ENCODE results near the gene ZFR2.

Gene ZFR2

DNA sequence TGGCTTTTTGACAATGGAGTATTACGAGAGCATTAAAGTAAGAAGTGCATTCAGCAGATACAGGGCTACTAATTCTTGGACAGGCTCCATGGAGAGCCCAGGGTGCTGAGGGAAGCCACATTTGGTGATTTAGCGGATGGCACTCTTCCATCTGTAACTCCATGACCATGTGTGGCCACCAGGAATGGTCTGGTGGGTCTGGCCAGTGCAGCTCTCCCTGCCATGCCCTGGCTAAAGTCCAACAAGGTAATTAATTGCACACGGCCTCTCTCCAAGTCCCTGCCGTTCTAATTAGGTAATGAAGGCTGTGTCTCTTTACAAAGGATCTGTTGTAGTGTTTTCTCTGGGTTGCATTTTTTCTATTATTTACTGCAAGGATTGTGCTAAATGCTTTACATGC, 4.3 kb upstream of the ZFR2 start:
- no peak for DNase-seq

DNA sequence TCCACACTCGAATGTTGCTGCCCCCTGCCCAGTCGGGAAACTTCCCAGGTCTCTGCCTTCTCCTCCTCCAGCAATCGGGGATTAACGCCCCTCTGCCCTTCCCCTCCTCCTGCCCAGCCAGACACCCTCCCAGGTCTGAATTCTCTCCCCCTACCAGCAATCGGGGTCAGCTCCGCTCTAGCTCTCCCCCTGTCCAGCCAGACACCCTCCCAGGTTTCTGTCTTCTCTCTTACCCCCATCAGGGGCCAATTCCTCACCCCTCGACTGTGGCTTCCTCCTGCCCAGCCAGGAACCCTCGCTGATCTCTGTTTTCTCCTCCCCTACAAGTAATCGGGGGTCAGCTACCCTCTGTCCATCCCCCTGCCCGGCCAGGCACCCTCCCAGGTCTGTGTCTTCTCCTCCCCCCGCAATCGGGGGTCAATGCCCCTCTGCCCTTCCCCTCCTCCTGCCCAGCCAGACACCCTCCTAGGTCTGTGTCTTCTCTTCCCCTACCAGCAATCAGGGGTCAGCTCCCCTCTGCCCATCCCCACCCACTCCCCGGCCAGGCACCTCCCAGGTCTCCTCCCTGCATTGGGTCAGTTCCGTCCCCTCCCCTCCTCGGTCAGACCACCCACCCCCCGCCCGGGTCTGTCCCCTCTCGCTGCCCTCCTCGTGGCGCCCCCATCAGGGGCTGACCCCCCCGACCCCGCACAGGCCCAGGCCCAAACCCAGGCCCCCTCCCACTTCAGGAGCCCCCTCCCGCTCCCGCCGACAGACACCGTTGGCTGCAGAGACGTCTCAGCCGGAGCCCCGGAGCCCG, 668 bp downstream of the ZFR2 start:
- DNase-seq: no peak

DNA sequence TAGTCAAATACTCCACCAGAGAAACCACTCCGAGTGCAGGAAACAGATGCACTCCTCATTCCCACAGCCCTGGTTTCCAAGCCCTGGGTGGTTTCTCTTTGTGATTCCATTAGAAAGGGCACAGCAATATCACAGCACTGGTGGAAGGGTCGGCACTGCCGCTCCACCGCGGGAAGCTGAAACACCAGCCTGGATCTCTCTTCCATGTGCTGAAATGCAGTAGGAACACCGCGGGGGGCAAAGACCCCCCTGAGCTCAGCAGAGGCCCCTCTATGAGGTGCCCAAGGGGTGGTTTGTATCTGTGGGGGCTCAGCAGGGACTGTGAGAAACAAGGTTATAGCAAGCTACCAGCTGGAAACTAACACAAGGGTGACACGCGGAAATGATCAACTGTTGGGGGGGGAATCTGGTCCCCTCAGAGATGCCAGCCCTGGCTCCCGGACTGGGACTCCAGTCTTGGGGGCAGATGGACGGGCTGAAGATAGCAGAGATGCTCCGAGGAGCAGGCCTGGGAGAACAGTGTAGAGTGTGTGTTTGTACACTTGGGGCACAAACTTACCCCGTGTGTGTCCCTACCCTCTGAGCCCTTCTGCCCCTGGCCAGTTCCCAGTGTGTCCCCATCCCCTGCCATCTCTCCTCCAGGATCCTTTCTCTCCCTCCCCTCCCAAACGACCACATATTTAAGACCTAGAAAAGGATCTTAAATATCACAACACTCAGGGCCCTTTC, 1.8 kb downstream of the ZFR2 start:
- DNase-seq: no peak

DNA sequence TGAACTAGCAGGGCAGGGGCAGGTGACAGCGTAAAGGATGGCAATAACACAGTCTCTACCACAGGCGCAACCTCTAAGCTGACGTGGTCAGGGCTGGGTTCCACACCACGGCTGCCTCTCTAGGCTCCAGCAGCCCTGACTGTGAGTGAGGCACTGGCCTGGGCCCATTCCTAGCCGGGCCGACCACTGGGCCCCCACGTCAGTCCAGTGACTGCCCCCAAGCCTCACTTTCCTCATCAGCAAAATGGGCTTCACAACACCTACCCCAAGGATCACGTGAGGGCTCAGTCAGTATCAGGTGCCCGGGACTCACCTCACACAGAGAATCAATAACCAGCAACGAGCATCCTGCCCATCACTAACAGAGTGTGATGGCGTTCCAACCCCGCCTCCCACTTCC, 5.2 kb downstream of the ZFR2 start:
- no peak for DNase-seq

DNA sequence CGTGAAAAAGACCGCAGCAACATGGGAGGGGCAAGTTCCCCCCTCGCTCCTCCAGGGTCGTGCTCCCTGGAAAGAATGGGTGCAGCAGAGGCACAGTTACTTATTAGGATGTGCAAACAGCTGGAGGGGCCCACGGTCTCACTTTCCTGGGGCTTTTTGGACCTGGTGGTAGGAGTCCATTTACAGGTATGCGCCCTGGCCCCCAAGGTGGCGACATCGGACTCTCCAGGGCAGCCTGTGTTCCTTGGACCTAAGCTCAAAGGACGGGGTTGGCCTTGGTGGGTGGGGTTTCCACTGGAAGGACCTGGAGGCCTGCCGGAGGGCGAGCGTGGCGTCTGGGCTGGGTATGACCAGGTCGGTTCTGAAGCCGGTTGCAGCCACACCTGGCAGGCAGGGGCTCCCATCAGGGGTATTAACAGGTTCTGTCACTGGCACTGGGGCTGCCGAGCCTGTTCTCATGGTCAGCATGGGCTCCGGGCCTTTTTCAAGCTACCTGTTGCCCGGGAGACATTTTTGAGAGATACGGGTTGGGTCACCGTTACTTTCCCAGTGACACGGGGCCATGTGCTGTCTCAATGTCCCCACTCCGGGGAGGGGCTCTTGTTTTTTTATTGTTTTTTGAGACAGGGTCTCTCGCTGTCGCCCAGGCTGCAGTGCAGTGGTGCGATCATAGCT, 5.9 kb downstream of the ZFR2 start:
- DNase-seq: no peak

DNA sequence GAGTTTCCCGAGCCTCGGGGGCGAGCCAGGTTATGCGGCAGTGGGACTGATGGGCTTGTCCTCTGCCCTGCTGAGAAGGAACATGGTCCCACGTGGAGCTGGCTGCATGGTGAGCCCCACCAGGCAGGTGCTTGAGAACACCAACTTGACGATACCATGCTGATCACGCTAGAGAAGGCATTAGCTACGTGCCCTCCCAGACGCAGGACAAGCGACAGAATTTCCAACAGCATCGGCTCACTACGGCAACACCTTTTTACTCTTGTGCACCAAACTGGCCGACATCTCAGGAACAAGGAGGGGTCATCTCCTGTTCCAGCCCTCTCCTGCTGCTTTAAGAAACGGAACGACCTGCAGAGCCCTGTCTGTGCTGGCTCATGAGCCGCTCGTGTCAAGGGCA, 8.3 kb downstream of the ZFR2 start:
- no peak for DNase-seq

DNA sequence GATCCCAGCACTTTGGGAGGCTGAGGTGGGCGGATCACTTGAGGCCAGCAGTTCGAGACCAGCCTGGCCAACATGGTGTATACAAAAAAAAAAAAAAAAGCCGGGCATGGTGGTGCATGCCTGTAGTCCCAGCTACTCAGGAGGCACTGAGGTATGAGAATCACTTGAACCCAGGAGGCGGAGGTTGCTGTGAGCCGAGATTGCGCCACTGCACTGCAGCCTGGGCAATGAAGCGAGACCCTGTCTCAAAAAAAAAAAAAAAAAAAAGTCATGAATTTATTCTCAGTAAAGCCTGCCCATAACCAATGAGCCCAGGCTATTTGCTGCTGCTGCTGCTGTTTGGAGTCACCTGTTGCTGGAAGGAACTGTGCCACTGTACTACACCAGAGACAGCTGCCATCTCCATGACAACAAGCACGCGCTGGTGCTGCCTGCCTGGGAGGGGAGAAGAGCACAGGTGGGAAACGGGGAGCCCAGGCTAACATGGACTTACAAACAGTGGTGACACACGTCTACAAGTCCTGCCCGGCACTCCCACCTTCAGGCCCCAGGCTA, 11.3 kb downstream of the ZFR2 start:
- no peak for DNase-seq

DNA sequence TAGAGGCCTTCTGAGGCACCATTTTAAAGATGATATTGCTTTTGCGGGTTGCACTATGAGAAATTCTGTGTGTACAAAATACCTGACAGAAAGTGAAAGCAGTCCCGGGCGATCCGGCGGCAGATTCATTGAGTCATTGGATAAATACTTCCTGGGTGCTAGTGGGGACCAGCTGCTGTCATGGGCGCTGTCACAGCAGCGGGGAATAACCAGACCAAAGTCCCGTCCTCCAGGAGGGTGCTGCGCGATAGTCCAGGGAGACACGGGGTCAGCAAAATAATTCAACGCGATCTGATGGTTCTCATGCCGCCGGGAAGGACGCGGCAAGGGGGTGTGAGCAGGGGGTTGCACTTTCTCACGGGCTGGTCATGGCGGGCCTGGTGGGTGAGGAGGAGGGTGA, 13.5 kb downstream of the ZFR2 start:
- DNase-seq: no peak

DNA sequence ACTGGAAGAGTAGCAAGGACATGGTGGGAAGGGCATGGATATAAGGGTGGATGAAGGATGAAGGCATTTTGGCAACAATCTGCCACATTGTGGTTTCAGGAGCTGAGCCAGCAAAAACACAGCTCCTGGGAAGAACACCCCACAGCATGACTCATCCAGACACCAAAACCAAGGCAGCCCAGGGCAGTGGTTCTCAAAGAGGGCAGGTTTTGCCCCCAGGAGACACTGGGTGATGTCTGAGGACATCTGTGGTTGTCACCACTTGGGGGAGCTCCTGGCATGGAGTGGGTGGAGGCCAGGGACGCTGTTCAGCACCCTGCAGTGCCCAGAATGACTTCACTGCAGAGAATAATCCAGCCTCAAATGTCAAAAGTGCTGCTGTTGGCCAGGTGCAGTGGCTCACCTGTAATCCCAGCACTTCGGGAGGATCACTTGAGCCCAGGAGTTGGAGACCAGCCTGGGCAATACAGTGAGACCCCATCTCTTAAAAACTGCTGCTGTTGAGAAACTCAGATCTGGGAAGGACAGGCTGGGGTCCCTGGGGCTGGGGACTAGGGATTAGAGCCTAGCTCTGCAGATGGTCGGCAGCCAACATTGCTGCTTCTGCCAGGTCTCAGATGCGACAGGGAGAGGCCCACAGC, 16.1 kb downstream of the ZFR2 start:
- DNase-seq: peak; percentile 71

DNA sequence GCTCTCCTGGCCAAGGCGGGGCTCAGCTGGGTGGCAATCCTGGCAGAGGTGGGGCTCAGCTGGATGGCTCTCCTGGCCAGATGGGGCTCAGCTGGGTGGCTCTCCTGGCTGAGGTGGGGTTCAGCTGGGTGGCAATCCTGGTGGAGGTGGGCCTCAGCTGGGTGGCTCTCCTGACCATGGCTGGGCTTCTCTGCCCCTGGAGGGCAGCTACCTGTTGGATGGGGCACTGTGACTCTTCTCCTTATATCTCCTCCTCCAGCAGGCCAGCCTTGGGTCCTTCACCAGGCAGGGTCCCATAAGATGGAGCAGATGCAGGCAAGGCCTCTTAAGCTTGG, 16.7 kb downstream of the ZFR2 start:
- no peak for DNase-seq

DNA sequence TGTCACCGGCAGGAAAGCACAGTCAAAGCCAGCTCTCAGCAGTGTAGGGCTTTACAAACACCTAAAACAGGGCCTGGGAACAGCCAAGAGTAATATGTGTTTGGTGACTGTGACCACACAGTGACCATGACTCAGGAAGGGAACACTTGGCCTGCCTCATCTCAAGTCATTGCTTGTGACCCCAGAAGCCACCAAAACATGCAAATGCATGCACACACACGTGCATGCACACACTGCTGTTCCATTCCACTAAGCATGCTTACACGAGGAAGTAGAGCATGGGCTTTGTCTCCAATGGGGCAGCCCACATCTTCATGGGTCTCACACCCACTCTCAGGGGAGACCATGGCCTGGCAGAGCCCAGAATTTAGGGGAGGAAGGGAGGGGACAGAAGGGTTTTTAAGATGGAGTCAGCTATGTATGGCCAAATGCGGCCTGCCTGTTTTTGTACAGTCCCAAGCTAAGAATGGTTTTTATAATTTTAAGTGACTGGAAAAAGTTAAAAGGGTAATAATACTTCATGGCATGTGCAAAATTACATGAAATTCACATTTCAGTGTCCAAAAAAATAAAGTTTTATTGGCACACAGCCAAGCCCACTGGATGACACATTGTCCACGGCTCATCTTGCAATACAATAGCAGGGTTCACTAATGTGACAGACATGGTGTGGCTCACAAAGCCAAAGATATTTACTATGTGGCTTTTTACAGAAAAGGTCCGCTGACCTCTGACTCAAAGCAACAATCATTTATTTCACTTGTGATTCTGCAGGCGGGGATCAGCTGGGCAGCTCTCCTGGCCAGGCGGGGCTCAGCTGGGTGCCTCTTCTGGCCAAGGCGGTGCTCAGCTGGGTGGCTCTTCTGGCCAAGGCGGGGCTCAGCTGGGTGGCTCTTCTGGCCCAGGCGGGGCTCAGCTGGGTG, 17.3 kb downstream of the ZFR2 start:
- DNase-seq: no peak

DNA sequence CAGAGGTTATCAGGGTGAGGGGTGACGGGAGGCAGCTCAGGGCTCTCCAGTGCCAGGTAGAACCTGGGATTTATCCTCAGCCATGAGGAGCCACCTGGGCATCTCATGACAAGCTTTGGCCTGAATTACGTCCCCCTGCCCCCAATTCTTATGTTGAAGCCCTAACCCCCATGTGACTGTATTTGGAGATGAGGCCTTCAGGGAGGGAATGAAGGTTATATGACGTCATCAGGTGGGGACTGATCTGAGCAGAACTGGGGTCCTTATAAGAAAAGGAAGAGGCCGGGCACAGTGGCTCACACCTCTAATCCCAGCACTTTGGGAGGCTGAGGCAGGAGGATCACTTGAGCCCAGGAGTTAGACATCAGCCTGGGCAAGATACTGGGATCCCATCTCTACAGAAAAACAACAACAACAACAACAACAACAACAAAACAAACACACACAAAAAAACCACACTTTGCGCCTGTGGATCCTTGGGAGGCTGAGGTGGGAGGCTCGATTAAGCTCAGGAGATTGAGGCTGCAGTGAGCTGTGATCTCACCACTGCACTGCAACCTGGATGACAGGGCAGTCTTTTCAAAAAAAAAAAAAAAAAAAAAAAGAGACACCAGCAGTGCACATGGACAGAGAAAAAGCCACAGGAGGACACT, 18.4 kb downstream of the ZFR2 start:
- DNase-seq: no peak

DNA sequence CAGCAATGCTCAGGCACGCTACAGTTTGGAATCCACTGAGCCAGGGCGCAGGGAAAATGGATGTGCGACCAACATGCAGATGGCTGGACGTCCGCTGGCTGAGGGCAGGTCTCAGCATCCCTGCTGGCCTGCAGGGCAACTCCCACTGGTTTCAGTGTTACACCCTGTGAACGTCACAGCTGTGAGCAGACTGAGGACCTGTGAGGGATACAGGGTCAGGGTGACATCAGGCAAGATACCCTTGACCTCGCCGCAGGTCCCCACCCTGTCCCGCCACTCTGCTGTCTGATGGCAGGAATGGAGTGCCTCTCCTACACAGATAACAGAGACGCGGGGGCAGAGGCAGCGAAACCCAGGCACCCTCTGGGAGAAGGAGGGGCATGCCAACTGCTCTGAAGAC, 19.1 kb downstream of the ZFR2 start:
- no peak for DNase-seq

DNA sequence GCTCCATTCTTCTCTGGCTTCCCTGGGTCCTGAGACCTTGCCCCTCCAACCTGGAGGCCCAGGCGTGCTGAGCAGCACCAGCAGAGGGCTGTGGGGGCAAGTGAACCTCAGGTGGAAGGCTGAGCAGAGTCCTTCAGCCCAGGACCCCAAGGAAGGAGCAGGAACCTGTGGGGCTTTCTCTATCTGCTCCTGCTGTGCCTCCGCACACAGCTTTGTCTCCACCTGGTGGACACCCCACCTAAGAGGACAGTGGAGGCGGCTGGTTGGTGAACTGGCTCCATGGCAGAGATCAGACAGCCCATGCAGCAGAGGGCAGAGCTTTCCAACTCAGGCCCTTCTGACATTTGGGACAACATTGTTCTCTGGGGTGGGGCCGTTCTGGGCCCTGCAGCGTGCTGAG, 19.7 kb downstream of the ZFR2 start:
- DNase-seq: no peak

DNA sequence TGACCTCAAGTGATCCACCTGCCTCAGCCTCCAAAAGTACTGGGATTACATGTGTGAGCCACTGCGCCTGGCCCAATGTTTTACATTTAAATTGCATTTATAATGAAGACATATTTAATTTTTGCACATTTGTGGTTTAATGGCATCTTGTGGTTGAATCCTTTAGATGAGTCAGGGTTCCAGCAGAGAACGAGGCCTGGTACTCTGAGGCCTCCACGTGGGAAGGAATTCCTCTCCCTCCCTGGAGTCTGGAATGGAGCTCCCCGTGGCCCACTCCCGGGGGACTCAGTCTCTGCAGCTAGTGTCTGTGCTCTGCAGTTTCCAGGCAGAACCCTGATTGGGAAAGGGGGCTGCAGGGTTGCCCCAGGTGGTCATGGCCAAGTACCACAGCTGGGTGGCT, 24.2 kb downstream of the ZFR2 start:
- DNase-seq: peak; percentile 42

DNA sequence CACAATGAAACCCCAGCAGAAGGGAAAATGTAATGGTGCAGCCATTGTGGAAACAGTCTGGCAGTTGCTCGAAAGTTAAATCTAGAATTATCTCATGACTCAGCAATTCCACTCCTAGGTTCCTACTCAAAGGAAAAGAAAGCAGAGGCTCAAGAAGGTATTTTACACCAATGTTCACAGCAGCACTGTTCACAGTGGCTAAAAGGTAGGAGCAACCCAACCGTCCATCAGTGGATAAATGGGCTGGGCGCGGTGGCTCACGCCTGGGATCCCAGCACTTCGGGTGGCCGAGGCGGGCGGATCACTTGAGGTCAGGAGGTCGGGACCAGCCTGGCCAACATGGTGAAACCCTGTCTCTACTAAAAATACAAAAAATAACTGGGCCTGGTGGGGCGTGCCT, 25.9 kb downstream of the ZFR2 start:
- DNase-seq: no peak

DNA sequence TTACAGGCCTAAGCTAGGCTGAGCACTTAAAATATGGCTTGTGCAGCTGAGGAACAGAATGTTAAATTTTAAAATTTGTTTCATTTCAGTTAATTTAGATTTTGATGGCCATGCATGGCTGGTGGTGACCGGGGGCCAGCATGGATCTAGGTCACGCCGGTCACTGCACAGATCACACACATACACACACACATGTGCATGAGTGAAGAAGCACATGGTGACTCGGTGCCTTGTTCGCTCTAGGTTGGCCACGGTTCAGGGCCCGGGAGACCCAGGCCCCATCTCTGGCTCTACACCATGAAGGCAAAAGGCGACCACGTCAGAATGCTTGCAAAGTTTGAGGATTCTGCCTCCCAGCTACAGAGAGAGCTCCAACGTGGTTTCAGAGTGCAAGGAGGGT, 28.0 kb downstream of the ZFR2 start:
- no peak for DNase-seq

DNA sequence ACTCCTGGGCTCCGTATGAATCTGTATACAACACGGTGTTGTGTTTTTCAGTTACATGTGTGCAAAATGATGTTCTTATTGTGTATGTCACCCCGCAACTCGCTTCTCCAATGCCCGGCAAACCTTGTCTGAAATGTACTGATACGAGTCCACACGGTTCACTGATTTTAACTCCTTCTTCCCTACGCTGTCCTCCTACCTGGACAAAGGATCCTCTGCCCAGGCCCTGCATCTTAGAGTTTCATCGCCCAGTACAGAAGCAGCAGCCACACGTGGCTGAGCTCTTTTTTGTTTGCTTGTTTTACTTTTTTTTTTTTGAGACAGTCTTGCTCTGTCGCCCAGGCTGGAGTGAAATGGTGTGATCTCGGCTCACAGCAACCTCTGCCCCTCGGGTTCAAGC, 28.9 kb downstream of the ZFR2 start:
- no peak for DNase-seq

DNA sequence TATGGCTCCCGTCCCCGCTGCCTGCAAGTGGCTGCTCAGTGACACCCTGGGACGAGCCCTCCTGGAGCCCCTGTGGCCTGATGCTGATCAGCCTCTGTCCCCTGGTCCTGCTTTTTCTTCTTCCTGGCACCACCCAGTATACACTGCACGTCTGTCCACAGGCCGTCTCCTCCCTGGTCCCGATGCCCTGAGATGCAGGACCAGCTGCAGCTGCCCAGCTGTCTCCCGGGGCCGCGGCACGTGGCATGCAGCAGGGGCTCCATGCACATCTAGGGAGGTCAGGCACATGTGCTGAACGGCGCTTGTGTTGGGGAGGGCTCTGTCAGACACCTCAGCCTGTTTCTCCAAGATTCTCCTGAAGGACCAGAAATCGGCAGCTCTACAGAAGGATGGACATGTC, 30.2 kb downstream of the ZFR2 start:
- DNase-seq: no peak

DNA sequence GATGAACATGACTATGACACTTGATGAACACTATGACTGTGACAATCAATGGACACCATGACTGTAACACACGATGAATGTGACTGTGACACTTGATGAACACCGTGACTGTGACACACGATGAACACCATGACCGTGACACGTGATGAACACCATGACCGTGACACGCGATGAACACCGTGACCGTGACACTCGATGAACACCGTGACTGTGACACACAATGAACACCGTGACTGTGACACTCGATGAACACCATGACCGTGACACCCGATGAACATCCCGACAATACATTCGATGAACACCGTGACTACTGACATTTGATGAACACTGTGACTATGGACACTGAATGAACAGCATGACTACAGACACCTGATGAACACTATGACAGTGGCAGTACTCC, 30.9 kb downstream of the ZFR2 start:
- no peak for DNase-seq

DNA sequence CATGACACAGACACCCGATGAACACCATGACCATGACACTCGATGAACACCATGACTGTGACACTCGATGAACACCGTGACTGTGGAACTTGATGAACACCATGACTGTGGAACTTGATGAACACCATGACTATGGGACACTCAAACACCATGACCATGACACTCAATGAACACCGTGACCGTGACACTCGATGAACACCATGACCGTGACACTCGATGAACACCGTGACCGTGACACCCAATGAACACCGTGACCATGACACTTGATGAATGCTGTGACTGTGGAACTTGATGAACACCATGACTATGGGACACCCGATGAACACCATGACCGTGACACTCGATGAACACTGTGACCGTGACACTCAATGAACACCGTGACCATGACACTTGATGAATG, 31.5 kb downstream of the ZFR2 start:
- no peak for DNase-seq

DNA sequence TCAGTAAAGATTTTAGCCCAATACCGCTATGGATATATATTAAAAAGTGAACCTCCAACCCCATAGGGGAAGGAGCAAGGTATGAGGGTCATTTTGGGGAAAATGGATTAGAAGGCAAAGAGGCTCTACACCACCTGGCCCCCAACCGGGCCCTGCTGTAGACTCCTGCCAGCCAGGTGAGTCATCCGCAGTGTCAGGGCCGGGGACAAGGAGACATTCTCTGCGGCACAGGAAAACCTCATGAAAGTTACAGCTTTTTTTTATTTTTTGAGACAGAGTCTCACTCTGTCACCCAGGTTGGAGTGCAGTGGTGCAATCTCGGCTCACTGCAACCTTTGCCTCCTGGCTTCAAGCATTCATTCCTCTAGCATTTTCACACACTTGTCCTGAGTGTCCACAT, 32.0 kb downstream of the ZFR2 start:
- no peak for DNase-seq

Measured in fibroblast of upper back skin (primary cell).